Measurements from ENCODE around the gene QDPR.

DNA sequence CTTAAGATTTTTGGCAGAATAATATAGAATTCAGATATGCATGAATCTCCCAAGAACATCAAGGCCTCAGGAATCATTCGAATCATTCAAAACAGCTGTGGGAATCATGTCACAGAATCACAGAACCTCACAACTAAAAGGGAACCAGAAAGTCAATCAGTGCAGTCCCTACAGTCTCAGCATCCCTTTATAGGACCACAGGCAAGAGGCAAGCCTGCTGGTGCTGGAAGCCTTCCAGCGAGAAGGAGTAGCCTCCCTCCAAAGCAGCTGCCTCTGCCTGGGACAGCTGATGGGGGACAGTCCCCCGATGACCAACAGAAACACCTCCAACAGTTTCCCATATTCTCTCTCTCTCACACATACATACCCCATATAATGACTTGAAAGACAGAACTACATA is 20.7 kb downstream of the QDPR start:
- TF ChIP-seq, protein P1, sequence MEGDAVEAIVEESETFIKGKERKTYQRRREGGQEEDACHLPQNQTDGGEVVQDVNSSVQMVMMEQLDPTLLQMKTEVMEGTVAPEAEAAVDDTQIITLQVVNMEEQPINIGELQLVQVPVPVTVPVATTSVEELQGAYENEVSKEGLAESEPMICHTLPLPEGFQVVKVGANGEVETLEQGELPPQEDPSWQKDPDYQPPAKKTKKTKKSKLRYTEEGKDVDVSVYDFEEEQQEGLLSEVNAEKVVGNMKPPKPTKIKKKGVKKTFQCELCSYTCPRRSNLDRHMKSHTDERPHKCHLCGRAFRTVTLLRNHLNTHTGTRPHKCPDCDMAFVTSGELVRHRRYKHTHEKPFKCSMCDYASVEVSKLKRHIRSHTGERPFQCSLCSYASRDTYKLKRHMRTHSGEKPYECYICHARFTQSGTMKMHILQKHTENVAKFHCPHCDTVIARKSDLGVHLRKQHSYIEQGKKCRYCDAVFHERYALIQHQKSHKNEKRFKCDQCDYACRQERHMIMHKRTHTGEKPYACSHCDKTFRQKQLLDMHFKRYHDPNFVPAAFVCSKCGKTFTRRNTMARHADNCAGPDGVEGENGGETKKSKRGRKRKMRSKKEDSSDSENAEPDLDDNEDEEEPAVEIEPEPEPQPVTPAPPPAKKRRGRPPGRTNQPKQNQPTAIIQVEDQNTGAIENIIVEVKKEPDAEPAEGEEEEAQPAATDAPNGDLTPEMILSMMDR (IDR thresholded peaks at IDR 0.05 in 2 of 3, conservative IDR thresholded peaks at IDR 0.05 in 1 of 3; ENCODE audit: borderline replicate concordance in 1 of 3, insufficient read depth in 1 of 3, low read depth in 2 of 3, low read length in 2 of 3): no peak
- TF ChIP-seq, protein P2, sequence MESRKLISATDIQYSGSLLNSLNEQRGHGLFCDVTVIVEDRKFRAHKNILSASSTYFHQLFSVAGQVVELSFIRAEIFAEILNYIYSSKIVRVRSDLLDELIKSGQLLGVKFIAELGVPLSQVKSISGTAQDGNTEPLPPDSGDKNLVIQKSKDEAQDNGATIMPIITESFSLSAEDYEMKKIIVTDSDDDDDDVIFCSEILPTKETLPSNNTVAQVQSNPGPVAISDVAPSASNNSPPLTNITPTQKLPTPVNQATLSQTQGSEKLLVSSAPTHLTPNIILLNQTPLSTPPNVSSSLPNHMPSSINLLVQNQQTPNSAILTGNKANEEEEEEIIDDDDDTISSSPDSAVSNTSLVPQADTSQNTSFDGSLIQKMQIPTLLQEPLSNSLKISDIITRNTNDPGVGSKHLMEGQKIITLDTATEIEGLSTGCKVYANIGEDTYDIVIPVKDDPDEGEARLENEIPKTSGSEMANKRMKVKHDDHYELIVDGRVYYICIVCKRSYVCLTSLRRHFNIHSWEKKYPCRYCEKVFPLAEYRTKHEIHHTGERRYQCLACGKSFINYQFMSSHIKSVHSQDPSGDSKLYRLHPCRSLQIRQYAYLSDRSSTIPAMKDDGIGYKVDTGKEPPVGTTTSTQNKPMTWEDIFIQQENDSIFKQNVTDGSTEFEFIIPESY (IDR thresholded peaks at IDR 0.05; ENCODE audit: extremely low read depth, insufficient replicate concordance, low read length): no peak
- TF ChIP-seq POLR2A (IDR thresholded peaks at IDR 0.05; ENCODE audit: borderline replicate concordance, extremely low read depth, insufficient read depth, insufficient read length) (no peak), EZH2 (IDR thresholded peaks at IDR 0.05) (no peak)
